Brain microvascular endothelial cell (primary cell): ENCODE measurements around the gene LGALSL.

Experiments
- DNase-seq: peaks from one replicate; pipeline ENCODE4 v3.0.0-alpha.2; 2020
- H3K27ac ChIP-seq: fragments of 250-450 bp; sonication (Bioruptor Pico); 2 replicates; pipeline ENCODE4 v1.5.1; 2020; ENCODE audit warnings: mild to moderate bottlenecking, moderate library complexity
- H3K27me3 ChIP-seq: fragments of 250-450 bp; sonication (Bioruptor Pico); replicated peaks from 2 replicates; pipeline ENCODE4 v1.5.1; 2020; ENCODE audit warnings: mild to moderate bottlenecking
- H3K36me3 ChIP-seq: fragments of 250-450 bp; sonication (Bioruptor Pico); replicated peaks from 2 replicates; pipeline ENCODE4 v1.5.1; 2020; ENCODE audit warnings: mild to moderate bottlenecking
- H3K4me3 ChIP-seq: 2 replicates; pipeline ENCODE4 v1.5.1; 2011; ENCODE audit warnings: low read depth, mild to moderate bottlenecking, control low read depth, low read length, moderate library complexity
- CTCF ChIP-seq: IDR thresholded peaks from 2 replicates; pipeline ENCODE4 v1.5.1; 2011; ENCODE audit warnings: low read depth, mild to moderate bottlenecking, moderate library complexity, low read length, control low read depth, inconsistent platforms; ENCODE audit errors: missing control alignments
- in situ Hi-C: cut with HindIII; loops from 2 replicates; pipeline ENCODE4 v1.10.0; 2017; ENCODE audit warnings: low sequenced_read_pairs, low pct_ligation_motif_present

The LGALSL gene

GRCh38 chr2:64462940-64463700 is 9.2 kb downstream of the LGALSL start:
- in situ Hi-C loops = no loop called here
- DNase-seq = no peak
- no peak overlapping the region for H3K4me3 ChIP-seq
- no peak overlapping the region for H3K27ac ChIP-seq
- H3K27me3 ChIP-seq = no peaks in the 10 kb centered on the region
- no peak for TF ChIP-seq CTCF
- no peaks in the 10 kb centered on the region for H3K36me3 ChIP-seq

- H3K27me3 ChIP-seq = no peaks in the 10 kb centered on the region
- H3K4me3 ChIP-seq = no peak overlapping the region
- peak; percentile 79 for DNase-seq
- TF ChIP-seq CTCF = no peak
- H3K36me3 ChIP-seq = no peaks in the 10 kb centered on the region
- in situ Hi-C loops = no loop called here
- H3K27ac ChIP-seq = no peak overlapping the region
Measured at GRCh38 chr2:64463781-64464180, 9.8 kb downstream of the LGALSL start.

DNA sequence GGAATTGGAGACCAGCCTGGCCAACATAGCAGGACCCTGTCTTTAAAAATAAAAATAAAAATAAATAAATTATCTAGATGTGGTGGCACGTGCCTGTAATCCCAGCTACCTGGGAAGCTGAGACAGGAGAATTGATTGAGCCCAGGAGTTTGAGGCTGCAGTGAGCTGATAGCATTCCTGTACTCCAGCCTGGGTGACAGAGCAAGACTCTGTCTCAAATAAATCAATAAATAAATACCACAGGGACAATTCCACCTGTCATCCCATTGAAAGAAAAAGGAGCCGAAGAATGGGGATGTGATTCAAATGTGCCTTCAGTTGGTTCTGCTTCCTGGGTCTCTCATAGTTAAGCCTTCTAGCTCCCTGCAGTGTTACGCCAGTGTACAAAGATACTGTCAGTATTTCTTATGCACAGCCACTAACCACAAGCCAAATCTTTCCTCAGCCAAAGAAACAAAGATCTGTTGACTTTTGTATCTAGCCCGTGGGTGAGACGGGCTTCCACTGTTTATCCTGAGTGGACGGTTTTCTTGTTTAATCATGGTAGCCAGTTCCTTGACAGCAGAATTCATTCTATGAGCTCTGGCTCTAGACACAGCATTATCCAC is 12.6 kb downstream of the LGALSL start:
- no peak overlapping the region for H3K27ac ChIP-seq
- no peak overlapping the region for H3K4me3 ChIP-seq
- DNase-seq = no peak
- TF ChIP-seq CTCF = no peak
- no peaks in the 10 kb centered on the region for H3K27me3 ChIP-seq
- H3K36me3 ChIP-seq = no peaks in the 10 kb centered on the region
- in situ Hi-C loops = no loop called here

DNA sequence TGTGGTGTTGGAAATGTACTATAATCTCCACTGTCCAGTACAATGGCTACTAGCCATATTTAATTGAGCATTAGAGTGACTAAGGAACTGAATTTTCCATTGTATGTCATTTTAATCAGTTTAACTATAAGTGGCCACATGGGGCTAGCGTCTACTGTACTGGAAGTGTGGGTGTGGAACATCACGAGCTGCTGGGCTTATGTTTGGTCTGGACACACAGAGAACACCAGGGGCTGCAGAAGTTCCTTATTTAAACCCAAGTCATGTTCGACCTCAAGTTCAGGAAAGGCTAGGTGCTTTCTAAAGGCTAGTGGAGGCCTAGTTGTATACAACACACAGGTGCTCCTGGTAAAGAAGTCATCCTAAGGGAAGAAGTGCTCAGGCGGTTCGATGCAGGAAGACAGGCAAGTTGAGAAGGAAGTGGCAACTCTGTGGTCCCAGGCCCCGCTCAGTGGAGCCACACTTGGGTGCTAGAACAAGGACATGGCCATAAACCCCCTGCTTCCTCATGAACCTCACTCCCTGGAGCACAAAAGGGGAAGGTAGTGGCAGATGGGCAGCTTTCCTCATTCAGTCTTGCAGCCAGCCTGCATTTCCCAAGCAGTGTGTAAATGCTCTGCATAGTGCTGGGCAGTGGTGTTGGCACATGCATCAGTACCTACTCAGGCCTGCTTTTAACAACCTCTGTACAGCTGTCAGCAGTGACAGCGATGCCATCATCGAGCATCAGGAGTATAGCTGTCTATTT is 13.3 kb downstream of the LGALSL start:
- in situ Hi-C loops = no loop called here
- Histone ChIP-seq H3K36me3 (no peaks in the 10 kb centered on the region), H3K4me3 (no peak overlapping the region), H3K27me3 (no peaks in the 10 kb centered on the region), H3K27ac (no peak overlapping the region)
- TF ChIP-seq CTCF = no peak
- no peak for DNase-seq

- no peaks in the 10 kb centered on the region for H3K27me3 ChIP-seq
- no peak overlapping the region for H3K27ac ChIP-seq
- DNase-seq = no peak
- in situ Hi-C loops = no loop called here
- no peak overlapping the region for H3K4me3 ChIP-seq
- no peaks in the 10 kb centered on the region for H3K36me3 ChIP-seq
- TF ChIP-seq CTCF = no peak
Measured at GRCh38 chr2:64469261-64469660, 15.3 kb downstream of the LGALSL start.
